Measurements from ENCODE around the gene LMBR1.
"Not testable (repeated sequence)": the region's sequence is repeated elsewhere in the genome, so short reads cannot be mapped to it uniquely, and the experiment has no call there.

The LMBR1 gene

DNA sequence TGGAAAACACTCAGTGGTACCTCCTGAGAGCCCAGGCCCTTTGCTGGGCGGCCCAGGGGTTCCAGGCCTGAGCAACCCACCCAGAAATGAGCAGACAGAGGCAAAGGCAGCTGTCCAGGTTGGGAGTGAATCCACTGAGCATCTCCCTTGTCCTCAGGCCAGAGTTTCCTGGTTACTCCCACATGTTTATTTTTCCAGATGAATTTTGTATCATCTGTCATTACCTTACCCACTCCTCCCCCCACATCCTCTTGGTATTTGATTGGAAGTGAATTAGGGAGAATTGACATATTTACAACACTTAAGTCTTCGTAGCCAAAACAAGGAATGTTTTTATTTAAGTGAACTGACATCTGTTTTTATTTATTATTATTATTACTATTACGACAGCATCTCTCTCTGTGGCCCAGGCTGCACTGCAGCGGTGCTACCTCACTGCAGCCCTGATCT is 13.2 kb upstream of the LMBR1 start:
- no peak for ATAC-seq

DNA sequence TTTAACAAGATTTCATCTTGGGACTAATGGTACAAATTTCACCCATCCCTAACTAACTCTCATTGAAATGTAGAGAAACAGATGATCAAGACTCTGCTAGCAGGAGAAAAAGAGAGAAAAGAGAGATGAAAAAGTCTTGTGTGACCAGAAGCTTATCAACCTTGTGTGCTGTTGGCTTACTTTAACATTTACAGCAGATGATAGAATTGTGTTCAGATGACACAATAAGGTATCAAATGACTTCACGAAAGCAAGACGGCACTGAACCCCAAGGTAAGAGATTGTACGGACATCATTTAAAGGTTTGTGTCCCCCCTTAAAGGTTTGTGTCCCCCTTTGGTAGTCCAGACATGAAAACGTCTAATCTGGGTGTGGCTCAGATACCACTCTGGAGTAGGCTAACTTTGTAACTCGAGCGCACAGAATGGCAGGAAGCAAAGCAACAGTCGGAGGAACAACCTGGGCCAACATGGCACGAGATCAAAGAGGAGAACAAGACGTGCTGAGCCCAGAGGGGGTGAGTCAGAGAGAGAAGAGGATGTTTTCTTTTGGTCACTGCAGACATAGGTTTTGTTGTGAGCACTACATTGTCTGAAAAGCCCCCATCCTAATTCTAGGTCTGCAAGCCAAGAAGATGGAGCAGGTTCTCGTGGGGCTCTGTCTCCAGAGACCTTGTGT is 10.4 kb upstream of the LMBR1 start:
- peak; percentile 76 to 83 for ATAC-seq

DNA sequence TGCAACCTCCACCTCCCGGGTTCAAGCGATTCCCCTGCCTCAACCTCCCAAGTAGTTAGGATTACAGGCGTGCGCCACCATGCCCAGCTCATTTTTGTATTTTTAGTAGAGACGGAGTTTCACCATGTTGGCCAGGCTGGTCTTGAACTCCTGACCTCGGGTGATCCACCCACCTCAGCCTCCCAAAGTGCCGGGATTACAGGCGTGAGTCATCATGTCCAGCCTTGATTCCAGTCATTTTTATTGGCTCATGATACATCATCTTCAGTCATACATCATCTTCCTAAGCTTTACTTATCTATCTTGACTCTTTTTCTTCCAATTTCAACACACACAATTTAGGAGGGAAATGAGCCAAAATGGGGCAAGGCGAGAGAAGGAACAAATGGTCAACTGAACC is 7.1 kb upstream of the LMBR1 start:
- not testable (repeated sequence) for ATAC-seq

DNA sequence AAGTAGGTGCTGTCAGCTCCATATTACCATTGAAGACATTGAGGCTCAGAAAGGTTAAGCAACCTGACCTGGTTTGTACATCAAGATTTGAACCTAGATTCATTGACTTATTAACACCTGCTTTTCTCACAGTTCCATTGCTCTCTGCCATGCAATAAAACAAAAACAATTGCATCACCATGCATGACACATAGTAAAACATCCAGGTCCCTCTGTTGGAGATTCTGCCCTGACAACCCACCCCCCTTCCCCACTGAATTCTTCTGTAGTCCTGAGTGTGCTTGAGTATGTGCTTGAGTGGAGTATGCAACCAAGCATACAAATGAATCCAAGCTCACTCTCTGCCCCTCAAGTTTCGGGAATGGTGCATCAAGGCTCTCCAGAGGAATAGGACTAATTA is 6.0 kb upstream of the LMBR1 start:
- ATAC-seq: no peak

DNA sequence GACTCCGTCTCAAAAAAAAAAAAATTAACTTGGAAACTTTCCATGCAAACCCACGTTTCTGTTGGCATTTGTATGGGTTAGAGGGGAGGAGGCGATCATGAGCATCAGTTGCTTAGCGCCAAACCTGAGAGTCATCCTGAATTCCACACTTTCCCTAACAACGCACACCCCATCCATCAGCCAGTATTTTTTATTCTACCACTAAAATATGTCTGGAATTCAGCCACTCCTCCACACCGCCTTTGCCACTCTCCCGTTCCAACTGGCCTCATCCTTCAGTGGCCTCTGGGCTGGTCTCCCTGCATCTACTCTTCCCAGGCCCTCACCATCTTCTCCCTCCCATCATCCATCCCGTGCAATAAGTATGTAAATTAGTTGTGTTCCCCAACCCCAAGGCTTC is 4.7 kb upstream of the LMBR1 start:
- ATAC-seq: no peak

DNA sequence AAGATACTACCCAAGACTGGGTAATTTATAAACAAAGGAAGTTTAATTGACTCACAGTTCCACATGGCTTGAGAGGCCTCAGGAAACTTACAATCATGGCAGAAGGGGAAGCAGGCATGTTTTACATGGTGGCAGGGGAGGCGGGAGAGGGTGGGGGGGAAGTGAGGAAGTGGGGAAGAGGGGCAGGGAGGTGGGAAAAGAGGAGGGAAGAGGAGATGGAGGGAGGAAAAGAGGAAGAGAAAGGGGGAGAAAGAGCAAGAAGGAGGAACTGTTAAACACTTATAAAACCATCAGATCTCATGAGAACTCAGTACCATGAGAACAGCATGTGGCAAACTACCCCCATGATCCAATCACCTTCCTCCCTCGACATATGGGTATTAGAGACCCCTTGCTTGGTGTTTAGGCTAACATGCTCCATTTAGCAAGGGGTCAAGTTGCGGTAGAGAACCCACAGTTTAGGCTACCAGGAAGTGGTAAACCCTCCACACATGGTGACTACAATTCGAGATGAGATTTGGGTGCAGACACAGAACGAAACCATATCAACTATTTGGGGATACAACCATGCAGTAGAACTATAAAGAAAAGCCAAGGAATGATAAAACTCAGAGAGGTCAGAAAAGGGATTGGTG is 3.5 kb upstream of the LMBR1 start:
- ATAC-seq: no peak

DNA sequence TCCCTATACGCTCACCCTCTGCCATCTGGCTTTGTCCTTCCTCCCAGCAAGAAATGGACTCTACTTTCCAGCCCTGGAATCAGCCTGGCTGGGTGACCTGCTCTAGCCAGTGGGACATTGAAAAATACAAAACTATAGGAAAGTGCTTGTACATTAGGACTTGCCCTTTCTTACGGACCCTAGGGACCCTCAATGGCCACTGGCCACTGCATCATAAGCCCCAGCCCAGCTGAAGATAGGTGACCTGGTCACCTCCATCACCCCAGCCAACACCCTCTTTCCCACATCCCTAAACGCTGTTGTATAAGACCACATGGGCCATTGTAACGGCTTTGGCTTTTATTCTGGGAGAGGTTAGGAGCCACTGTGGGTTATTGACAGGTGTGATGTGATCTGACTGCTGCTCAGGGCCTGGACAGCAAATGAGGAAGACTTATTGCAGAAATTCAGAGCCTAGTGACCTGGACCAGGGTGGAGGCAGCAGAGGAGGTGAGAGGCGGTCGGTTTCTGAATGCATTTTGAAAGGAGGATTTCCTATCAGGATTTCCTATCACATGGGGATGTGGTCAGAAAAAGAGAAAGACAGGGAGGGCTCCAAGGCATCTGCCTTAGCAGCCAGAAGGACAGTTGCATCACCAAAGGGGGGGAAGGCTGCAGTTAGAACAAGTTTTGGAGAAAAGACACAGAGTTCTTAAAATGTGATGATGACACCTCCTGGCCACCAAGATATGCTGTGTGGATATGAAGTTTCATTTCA is 2.2 kb upstream of the LMBR1 start:
- ATAC-seq: no peak

DNA sequence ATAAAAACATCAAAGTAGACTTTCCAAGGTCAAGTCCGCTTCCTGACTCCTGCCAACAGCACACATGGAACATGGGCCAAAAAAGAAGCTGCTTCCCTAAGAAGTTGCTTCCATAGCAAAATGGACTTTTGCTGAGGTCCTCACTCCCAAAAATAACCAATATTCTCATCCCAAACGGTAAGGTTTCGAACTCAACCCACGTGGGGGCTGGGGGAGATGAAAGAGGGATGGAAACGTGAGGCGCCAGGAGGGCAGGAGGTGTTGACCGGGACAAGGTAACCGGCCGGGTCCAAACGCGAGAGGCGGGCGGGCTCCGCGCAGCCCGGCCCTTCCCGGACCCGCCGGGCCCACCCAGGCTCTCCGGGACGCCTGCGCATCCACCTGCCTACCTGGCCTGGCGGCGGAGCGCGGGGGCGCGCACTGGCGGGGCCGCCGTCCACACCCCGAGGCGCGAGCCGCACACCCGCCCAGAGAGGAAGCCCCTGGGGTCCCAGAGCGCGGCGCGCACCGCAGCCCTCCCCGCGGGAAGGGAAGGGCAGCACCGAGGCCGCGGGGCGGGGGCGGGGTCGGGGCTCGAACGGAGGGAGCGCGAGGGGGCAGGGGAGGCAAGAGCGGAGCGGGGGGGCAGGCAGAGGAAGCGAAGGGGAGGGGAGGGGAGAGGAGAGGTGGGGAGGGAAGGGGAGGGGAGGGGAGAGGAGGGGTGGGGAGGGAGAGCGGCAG is 742 bp downstream of the LMBR1 start:
- ATAC-seq: peak in 1 of 2 donors; percentile 18

DNA sequence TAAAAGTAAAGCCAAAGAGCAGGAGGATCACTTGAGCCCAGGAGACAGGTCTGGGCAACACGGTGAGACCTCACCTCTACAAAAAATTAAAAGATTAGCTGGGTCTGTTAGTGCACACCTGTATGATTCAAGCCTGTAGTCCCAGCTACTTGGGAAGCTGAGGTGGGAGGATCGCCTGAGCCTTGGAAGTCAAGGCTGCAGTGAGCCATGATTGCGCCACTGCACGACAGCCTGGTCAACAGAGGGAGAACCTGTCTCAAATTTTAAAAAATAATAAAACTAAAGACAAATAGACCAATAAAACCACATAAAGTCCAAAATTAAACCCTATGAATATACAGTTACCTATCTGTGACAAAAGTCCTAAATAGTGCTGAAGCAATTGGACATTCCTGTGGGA is 3.2 kb downstream of the LMBR1 start:
- no peak for ATAC-seq

DNA sequence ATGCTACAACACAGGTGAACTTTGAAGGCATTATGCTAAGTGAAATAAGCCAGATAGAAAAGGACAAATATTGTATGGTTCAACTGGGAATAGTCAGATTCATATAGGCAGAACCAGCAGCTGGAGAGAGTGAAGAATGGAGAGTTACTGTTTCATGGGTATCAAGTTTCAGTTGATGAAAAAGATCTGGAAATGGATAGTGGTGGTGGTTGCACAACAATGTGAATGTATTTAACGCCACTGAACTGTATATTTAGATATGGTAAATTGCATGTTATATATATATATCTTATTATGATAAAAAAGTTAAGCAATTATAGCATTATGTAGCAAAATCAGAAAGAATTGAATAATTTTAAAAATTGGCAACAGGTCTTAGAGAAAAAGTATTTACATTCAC is 3.9 kb downstream of the LMBR1 start:
- no peak for ATAC-seq

DNA sequence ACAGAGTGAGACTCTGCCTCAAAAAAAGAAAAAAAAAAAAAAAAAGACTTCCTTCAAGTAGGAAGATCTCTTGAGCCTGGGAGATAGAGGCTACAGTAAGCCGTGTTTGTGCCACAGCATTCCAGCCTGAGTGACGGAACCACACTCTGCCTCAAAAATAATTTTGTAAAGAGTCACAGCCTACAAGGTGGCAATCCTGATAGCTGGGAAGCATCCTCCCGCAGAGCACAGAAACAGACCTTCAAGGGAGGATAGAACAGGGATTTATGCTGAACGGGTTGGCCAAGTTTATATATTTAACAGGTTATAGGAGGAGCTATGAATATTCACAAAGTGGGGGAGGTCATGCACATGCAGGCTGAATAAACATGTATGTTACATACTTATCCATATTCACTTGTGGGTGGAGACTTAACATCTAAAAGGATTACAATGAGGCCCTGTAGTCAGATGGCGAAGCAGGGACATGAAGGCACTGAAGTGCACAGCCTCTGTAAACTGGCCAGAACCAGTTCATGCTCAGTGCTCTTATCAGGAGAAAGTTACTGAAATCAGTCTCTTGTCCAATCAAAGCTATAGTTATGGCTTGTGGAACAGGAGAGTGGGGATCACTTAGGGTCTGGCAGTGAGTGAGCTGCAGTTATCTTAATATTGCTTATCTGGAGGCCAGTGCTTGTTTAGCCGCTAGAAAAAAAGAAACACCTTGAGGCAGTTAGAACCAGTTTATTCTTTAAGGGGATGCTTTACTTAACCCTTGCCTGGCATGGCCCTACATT is 6.8 kb downstream of the LMBR1 start:
- no peak for ATAC-seq

DNA sequence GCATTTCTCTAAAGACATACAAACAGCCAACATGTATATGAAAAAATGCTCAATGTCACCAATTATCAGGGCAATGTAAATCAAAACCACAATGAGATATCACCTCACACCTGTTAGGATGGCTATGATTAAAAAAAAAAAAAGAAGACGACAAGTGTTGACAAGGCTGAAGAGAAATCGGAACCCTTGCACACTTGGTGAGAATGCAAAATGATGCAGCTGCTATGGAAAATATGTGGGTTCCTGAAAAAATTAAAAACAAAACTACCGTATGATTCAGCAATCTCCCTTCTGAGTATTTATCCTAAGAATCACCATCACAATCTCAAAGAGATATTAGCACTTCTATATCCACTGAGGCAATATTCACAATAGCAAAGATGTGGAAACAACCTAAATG is 11.3 kb downstream of the LMBR1 start:
- peak; percentile 17 to 58 for ATAC-seq

DNA sequence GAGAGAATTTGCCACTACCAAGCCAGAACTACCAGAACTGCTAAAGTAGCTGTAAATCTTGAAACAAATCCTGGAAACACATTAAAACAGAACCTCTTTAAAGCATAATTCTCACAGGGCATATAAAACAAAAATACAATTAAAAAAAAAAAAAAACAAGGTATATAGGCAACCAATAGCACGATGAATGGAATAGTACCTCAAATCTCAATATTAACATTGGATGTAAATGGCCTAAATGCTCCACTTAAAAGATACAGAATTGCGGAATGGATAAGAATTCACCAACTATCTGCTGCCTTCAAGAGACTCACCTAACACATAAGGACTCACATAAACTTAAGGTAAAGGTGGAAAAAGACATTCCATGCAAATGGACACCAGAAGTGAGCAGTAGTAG is 17.2 kb downstream of the LMBR1 start:
- ATAC-seq: no peak

DNA sequence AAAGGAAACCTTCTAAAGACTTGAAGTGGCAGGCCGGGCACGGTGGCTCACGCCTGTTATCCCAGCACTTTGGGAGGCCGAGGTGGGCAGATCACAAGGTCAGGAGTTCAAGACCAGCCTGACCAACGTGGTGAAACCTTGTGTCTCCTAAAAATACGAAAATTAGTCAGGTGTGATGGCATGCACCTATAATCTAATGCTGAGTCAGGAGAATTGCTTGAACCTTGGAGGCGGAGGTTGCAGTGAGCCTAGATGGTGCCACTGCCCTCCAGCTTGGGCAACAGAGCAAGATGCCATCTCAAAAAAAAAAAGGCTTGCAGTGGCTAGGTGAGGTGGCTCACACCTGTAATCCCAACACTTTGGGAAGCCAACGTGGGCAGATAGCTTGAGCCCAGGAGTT is 24.6 kb downstream of the LMBR1 start:
- ATAC-seq: not testable (repeated sequence)

DNA sequence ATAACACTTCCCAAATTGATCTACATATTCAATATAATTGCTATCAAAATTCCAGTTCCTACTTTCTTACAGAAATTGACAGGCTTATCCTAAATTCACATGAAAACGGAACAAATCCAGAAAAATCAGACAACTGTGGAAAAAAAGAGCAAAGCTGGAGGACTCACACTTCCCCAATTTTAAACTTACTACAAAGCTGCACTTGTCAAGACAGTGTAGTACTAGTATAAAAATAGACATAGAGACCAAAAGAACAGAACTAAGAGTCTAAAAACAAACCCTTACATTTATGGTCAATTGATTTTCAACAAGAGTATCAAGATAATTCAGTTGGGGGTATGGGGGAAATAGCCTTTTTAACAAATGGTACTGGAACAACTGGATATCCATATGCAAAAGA is 27.5 kb downstream of the LMBR1 start:
- ATAC-seq: no peak

DNA sequence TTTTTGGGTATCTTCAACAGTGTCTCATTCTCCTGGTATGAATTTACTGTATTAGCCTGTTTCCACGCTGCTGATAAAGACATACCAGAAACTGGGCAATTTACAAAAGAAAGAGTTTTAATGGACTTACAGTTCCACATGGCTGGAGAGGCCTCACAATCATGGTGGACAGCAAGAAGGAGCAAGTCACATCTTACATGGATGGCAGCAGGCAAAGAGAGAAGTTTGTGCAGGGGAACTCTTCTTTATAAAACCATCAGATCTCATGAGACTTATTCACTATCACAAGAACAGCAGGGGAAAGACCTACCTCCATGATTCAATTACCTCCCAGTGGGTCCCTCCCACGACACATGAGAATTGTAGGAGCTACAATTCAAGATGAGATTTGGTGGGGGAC is 31.0 kb downstream of the LMBR1 start:
- ATAC-seq: not testable (repeated sequence)

DNA sequence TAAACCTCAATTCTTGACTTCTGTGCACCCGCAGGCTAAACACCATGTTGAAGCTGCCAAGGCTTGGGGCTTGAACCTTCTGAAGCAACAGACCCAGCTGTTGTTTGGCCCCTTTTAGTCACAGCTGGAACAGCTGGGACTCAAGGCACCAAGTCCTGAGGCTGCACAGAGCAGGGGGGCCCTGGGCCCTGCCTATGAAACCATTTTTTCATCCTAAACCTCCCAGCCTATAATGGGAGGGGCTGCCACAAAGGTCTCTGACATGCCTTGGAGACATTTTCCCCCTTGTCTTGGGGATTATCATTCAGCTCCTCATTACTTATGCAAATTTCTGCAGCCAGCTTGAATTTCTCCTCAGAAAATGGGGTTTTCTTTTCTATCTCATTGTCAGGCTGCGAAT is 31.8 kb downstream of the LMBR1 start:
- ATAC-seq: no peak

DNA sequence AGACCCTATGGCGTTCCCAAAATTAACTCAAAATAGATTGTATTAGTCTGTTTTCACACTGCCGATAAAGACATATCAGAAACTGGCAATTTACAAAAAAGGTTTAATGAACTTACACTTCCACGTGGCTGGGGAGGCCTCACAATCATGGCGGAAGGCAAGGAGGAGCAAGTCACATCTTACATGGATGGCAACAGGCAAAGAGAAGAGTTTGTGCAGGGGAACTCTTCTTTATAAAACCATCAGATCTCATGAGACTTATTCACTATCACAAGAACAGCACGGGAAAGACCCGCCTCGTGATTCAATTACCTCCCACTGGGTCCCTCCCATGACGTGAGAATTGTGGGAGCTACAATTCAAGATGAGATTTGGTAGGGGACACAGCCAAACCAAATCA is 32.9 kb downstream of the LMBR1 start:
- not testable (repeated sequence) for ATAC-seq

DNA sequence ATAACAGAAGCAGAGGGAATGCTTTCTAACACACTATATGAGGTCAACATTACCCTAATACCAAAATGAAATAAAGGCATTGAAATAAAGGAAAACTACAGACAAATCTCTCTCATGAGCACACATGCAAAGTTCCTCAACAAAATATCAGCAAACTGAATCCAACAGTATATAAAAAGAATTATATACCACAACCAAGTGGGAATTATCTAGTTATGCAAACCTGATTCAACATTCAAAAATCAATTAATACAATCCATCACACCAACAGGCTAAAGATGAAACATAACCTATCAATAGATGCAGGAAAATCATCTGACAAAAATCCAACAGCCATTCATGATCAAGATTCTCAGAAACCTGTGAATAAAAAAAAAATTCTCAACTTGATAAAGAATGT is 34.5 kb downstream of the LMBR1 start:
- ATAC-seq: no peak

DNA sequence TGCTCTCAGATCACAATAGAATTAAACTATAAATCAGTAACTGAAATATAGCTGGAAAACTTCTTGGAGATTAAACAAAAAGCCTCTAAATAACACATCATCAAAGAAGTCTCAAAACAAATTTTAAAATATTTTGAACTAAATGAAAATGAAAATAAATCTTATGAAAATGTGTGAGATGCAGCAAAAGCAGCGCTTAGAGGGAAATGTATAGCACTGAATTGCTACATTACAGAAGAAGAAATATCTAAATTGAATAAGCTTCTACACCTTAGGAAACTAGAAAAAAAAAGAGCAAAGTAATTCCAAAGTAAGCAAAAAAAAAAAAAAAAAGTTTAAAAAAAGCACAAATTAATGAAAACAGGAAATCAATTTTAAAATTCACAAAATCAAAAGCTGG is 35.2 kb downstream of the LMBR1 start:
- ATAC-seq: no peak

DNA sequence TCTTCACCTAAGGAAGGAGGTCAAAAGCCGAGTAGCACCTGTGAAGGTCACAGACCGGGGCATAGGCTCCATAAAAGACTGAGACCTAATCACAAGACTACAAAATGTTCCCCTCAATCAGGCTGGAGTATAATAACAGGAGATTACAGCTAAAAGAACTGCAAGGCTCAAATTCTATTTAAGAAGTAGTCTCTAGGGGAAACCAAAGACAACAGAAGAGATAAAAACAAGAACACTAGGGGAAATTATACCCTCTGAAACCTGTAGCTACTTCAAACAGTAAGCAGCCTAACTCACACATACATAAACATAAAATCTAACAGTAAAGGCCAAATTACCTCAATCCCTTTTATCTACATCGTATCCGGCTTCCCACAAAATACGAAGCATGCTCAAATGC is 38.3 kb downstream of the LMBR1 start:
- no peak for ATAC-seq

DNA sequence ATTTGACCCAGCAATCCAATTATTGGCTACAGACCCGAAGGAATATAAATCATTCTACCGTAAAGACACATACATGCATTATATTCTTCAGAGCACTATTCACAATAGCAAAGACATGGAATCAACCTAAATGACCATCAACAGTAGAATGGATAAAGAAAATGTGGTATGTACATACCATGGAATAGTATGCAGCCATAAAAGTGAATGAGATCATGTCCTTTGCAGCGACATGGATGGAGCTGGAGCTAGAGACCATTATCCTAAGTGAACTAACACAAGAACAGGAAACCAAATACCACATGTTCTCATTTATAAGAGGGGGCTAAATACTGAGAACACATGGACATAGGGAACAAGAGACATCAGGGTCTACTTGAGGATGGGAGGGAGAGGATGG is 44.0 kb downstream of the LMBR1 start:
- ATAC-seq: no peak
